H1 (cell line): ENCODE data around the gene KRTAP10-7. TPM values are rescaled to one million over a fixed set of nuclear protein-coding genes. Genes with fewer than 3 reads are reported as not detected.

ENCODE experiments used
- CTCF ChIA-PET: fragments of 300-600 bp; sonication (Branson Sonifier 250); formaldehyde crosslinking; loops from one replicate; lab custom pipeline; 2021; ENCODE audit not compliant: partially characterized antibody; lab: Charles Lee
- POLR2A ChIA-PET: fragments of 300-600 bp; sonication (Branson Sonifier 250); formaldehyde crosslinking; loops from one replicate; lab custom pipeline; 2021; ENCODE audit warnings: inconsistent platforms; ENCODE audit not compliant: partially characterized antibody; lab: Charles Lee
- DNase-seq, 2 experiments: peaks; one replicate each; pipeline versions ENCODE4 v3.0.0 to v3.0.0-alpha.2; 2010 to 2022; ENCODE audit warnings: low spot score in 2 of 2, low read depth in 1 of 2, mixed read lengths in 1 of 2
- FAIRE-seq: peaks from 2 replicates; lab custom pipeline; 2011; peaks lifted over from hg19 to GRCh38; lab: Jason Lieb, UNC
- H2AFZ ChIP-seq: 2 replicates; pipeline ENCODE4 v1.8.1; 2012; ENCODE audit warnings: low read length, inconsistent platforms
- H2AK5ac ChIP-seq: 2 replicates; pipeline ENCODE4 v1.6.1; 2013; ENCODE audit warnings: low read depth, low read length
- H2BK120ac ChIP-seq: replicated peaks from 2 replicates; pipeline ENCODE3; 2013; ENCODE audit warnings: low read depth, low read length, inconsistent platforms
- H2BK12ac ChIP-seq: 2 replicates; pipeline ENCODE4 v1.6.1; 2013; ENCODE audit warnings: low read depth, low read length
- H2BK15ac ChIP-seq: 2 replicates; pipeline ENCODE4 v1.6.1; 2013; ENCODE audit warnings: low read length
- H2BK20ac ChIP-seq: 2 replicates; pipeline ENCODE4 v1.6.1; 2013; ENCODE audit warnings: low read length
- H2BK5ac ChIP-seq: 2 replicates; pipeline ENCODE4 v1.6.1; 2013; ENCODE audit warnings: low read depth, low read length
- H3K14ac ChIP-seq: 2 replicates; pipeline ENCODE4 v1.6.1; 2013; ENCODE audit warnings: inconsistent platforms; ENCODE audit not compliant: insufficient read length
- H3K18ac ChIP-seq: 2 replicates; pipeline ENCODE4 v1.6.1; 2013; ENCODE audit warnings: low read length; ENCODE audit errors: extremely low read depth
- H3K23ac ChIP-seq: 2 replicates; pipeline ENCODE4 v1.6.1; 2013; ENCODE audit warnings: inconsistent platforms; ENCODE audit not compliant: insufficient read length
- H3K23me2 ChIP-seq: 2 replicates; pipeline ENCODE4 v1.6.1; 2013; ENCODE audit warnings: low read depth, low read length
- H3K27ac ChIP-seq: 2 replicates; pipeline ENCODE4 v1.6.1; 2011; ENCODE audit warnings: low read depth, low read length, inconsistent platforms
- H3K27me3 ChIP-seq, 4 experiments: replicated peaks in 1 of 4; 1 replicate in 1 of 4; 2 replicates in 3 of 4; pipeline versions ENCODE4 v1.6.1 to v1.8.1; 2011 to 2013; ENCODE audit warnings: low read length in 3 of 4, mild to moderate bottlenecking in 3 of 4, inconsistent platforms in 2 of 4, mixed read lengths in 2 of 4, moderate library complexity in 1 of 4; ENCODE audit not compliant: control insufficient read depth in 3 of 4, insufficient read depth in 3 of 4; ENCODE audit errors: extremely low read depth in 1 of 4
- H3K36me3 ChIP-seq, 4 experiments: 2 replicates each; pipeline versions ENCODE4 v1.6.1 to v1.8.1; 2011 to 2013; ENCODE audit warnings: mild to moderate bottlenecking in 4 of 4, low read length in 3 of 4, moderate library complexity in 2 of 4, control low read depth in 1 of 4, inconsistent platforms in 1 of 4; ENCODE audit not compliant: insufficient read depth in 4 of 4, control insufficient read depth in 2 of 4
- H3K4ac ChIP-seq: replicated peaks from 2 replicates; pipeline ENCODE3; 2013; ENCODE audit warnings: low read length, low read depth, mixed read lengths, inconsistent platforms; ENCODE audit not compliant: insufficient read length
- H3K4me1 ChIP-seq, 4 experiments: replicated peaks in 1 of 4; 1 replicate in 1 of 4; 2 replicates in 3 of 4; pipeline versions ENCODE4 v1.6.1 to v1.8.1; 2011 to 2013; ENCODE audit warnings: low read length in 3 of 4, inconsistent platforms in 2 of 4, mixed read lengths in 1 of 4; ENCODE audit not compliant: insufficient read depth in 4 of 4, control insufficient read depth in 3 of 4
- H3K4me2 ChIP-seq, 2 experiments: 2 replicates each; pipeline versions ENCODE4 v1.6.1 to v1.8.1; 2011 to 2013; ENCODE audit warnings: low read depth in 2 of 2, low read length in 2 of 2, control low read depth in 1 of 2, inconsistent platforms in 1 of 2, mild to moderate bottlenecking in 1 of 2; ENCODE audit not compliant: insufficient read depth in 1 of 2
- H3K4me3 ChIP-seq, 4 experiments: fragments of 200-600, 300-600 bp in 1 of 4; sonication (generic), shearing (Covaris generic), sonication (Bioruptor Twin) in 1 of 4; 2 replicates each; pipeline versions ENCODE4 v1.5.1 to v1.8.1; 2011 to 2016; ENCODE audit warnings: low read length in 4 of 4, low read depth in 3 of 4, control low read depth in 2 of 4, inconsistent platforms in 2 of 4, mild to moderate bottlenecking in 2 of 4, mixed read lengths in 1 of 4, moderate library complexity in 1 of 4; ENCODE audit not compliant: insufficient read depth in 2 of 4; ENCODE audit errors: extremely low read depth in 1 of 4
- H3K56ac ChIP-seq: replicated peaks from 2 replicates; pipeline ENCODE3; 2013; ENCODE audit warnings: low read depth, mild to moderate bottlenecking, mixed read lengths, low read length, inconsistent platforms; ENCODE audit not compliant: insufficient read length
- H3K79me1 ChIP-seq: 2 replicates; pipeline ENCODE4 v1.6.1; 2013; ENCODE audit warnings: low read depth, low read length, control low read depth
- H3K79me2 ChIP-seq, 2 experiments: 2 replicates each; pipeline versions ENCODE4 v1.6.1 to v1.8.1; 2012 to 2013; ENCODE audit warnings: low read length in 2 of 2, mild to moderate bottlenecking in 2 of 2, inconsistent platforms in 1 of 2; ENCODE audit not compliant: insufficient read depth in 2 of 2, control insufficient read depth in 1 of 2
- H3K9ac ChIP-seq, 4 experiments: replicated peaks in 1 of 4; 1 replicate in 1 of 4; 2 replicates in 3 of 4; pipeline versions ENCODE4 v1.6.1 to v1.8.1; 2011 to 2013; ENCODE audit warnings: low read depth in 3 of 4, low read length in 3 of 4, control low read depth in 2 of 4, mild to moderate bottlenecking in 2 of 4, moderate library complexity in 2 of 4, inconsistent platforms in 1 of 4; ENCODE audit errors: extremely low read depth in 1 of 4
- H3K9me3 ChIP-seq, 2 experiments: 2 replicates each; pipeline versions ENCODE4 v1.6.1 to v1.8.1; 2012 to 2013; ENCODE audit warnings: mild to moderate bottlenecking in 2 of 2, moderate library complexity in 2 of 2, control low read depth in 1 of 2, inconsistent platforms in 1 of 2, low read depth in 1 of 2, low read length in 1 of 2, mixed read lengths in 1 of 2; ENCODE audit not compliant: insufficient read depth in 2 of 2
- H4K20me1 ChIP-seq, 2 experiments: replicated peaks in 1 of 2; 2 replicates each; pipeline versions ENCODE3 to v1.8.1; 2011 to 2013; ENCODE audit warnings: inconsistent platforms in 2 of 2, low read length in 2 of 2, mild to moderate bottlenecking in 1 of 2; ENCODE audit not compliant: insufficient read depth in 2 of 2, control insufficient read depth in 1 of 2
- H4K5ac ChIP-seq: 2 replicates; pipeline ENCODE4 v1.6.1; 2013; ENCODE audit warnings: low read length, low read depth, mixed read lengths, inconsistent platforms; ENCODE audit not compliant: insufficient read length
- H4K8ac ChIP-seq: 2 replicates; pipeline ENCODE4 v1.8.0; 2013; ENCODE audit warnings: mild to moderate bottlenecking, moderate library complexity, low read length, inconsistent platforms; ENCODE audit not compliant: insufficient read depth; ENCODE audit errors: extremely low read depth
- H4K91ac ChIP-seq: replicated peaks from 2 replicates; pipeline ENCODE3; 2013; ENCODE audit warnings: low read length, mixed read lengths, inconsistent platforms; ENCODE audit not compliant: insufficient read length
- CEBPB ChIP-seq: IDR thresholded peaks from 2 replicates; pipeline ENCODE4 v1.6.1; 2012; ENCODE audit warnings: low read depth, low read length
- GTF2F1 ChIP-seq: IDR thresholded peaks from 2 replicates; pipeline ENCODE4 v1.6.1; 2012; ENCODE audit warnings: low read depth, low read length, improper control_type of control experiment, borderline replicate concordance
- HDAC6 ChIP-seq: IDR thresholded peaks from one replicate; pipeline ENCODE4 v1.7.1; 2012; ENCODE audit warnings: low read depth, mild to moderate bottlenecking, inconsistent platforms, low read length, moderate library complexity
- NANOG ChIP-seq: IDR thresholded peaks from 2 replicates; pipeline ENCODE4 v1.6.1; 2011; ENCODE audit warnings: low read length, low read depth, mild to moderate bottlenecking, inconsistent platforms; ENCODE audit not compliant: insufficient read depth, poor library complexity, severe bottlenecking
- RAD21 ChIP-seq, 2 experiments: IDR thresholded peaks in 1 of 2; conservative IDR thresholded peaks in 1 of 2; 2 replicates each; pipeline ENCODE4 v1.6.1; 2011; ENCODE audit warnings: low read depth in 2 of 2, low read length in 2 of 2, improper control_type of control experiment in 1 of 2, inconsistent platforms in 1 of 2, mild to moderate bottlenecking in 1 of 2, moderate library complexity in 1 of 2
- RNF2 ChIP-seq: fragments of 200-900, 300-1000 bp; sonication (generic); IDR thresholded peaks from 2 replicates; pipeline ENCODE4 v1.7.1; 2016; ENCODE audit warnings: borderline replicate concordance, low read depth, mild to moderate bottlenecking, antibody characterized with exemption, low read length; ENCODE audit not compliant: poor library complexity, severe bottlenecking; ENCODE audit errors: missing control alignments
- WGBS, 2 experiments: shearing (Covaris generic) in 1 of 2; methylation state at CpG; one replicate each; pipeline versions ENCODE4 v1.1.6 to v1.1.7; 2013 to 2015; ENCODE audit warnings: low lambda C conversion rate in 2 of 2, mixed read lengths in 2 of 2, inconsistent platforms in 1 of 2, low coverage in 1 of 2, missing lambda C conversion rate in 1 of 2; ENCODE audit not compliant: insufficient replicate concordance in 2 of 2, insufficient coverage in 1 of 2, insufficient read length in 1 of 2; ENCODE audit errors: extremely low coverage in 1 of 2, missing lambda C conversion rate in 1 of 2; 5-methylcytosine and 5-hydroxymethylcytosine counted together
- polyA plus RNA-seq, 7 experiments: library from polyadenylated mRNA; depleted of rRNA in 3 of 7; stranded (reverse) in 5 of 7; unstranded in 2 of 7; fragments of >200 nt in 5 of 7; fragments of 200-250 nt in 2 of 7; gene quantifications; 1 replicate in 5 of 7; 2 replicates in 1 of 7; 4 replicates in 1 of 7; pipeline versions ENCODE4 v1.2.1 to v1.2.3, GENCODE V29; 2011 to 2013; ENCODE audit warnings: missing spikeins in 2 of 7, mixed read lengths in 2 of 7
- total RNA-seq: library from RNA; stranded (reverse); fragmentation: NEBNext Ultra II Directional; extraction: Animal tissue kit (Norgen Biotek cat#: 25700); gene quantifications from 2 replicates; pipeline ENCODE4 v1.2.1, GENCODE V29; 2021

Gene KRTAP10-7
- total and polyA plus RNA-seq, 2 of the 8 experiments (the other 6 are each of a cell fraction or from before 2014, with no cell fraction given): not detected

- Histone ChIP-seq H3K23me2 (no peaks in the 10 kb centered on the region), H2BK5ac (peak within 1 kb of the TSS; percentile 9; the same call in 1 of the 2 replicates), H3K4me1 (no peaks in the 10 kb centered on the region; a peak in 1 of 7 replicates), H2BK15ac (0 out of 2 replicates have a peak within 1 kb of the TSS, but pooled peaks have one; percentile 40), H3K56ac (no peak within 1 kb of the TSS), H4K8ac (no peak within 1 kb of the TSS; the same call in 1 of the 2 replicates), H3K14ac (no peak within 1 kb of the TSS), H3K4me3 (no peak within 1 kb of the TSS), H2AK5ac (no peak within 1 kb of the TSS), H3K27ac (no peak within 1 kb of the TSS), H3K36me3 (no peaks in the 10 kb centered on the region), H2BK120ac (no peak within 1 kb of the TSS), H3K23ac (no peak within 1 kb of the TSS), H2BK12ac (no peak within 1 kb of the TSS), H3K79me2 (no peaks in the 10 kb centered on the region), H3K27me3 (no peaks in the 10 kb centered on the region), H3K79me1 (no peaks in the 10 kb centered on the region), H4K5ac (no peak within 1 kb of the TSS), H3K4ac (no peak within 1 kb of the TSS), H2AFZ (no peak within 1 kb of the TSS), H3K9ac (no peak within 1 kb of the TSS), H3K9me3 (peaks cover 3 to 10% of the 10 kb centered on the region in 2 experiments; a peak in 3 of 4 replicates), H3K4me2 (no peak within 1 kb of the TSS), H2BK20ac (no peak within 1 kb of the TSS), H4K20me1 (peaks cover 0 to 3% of the 10 kb centered on the region in 2 experiments), H3K18ac (no peak within 1 kb of the TSS), H4K91ac (peak within 1 kb of the TSS; percentile 54)
- POLR2A ChIA-PET: no interaction called here
- TF ChIP-seq RAD21 (IDR thresholded peaks at IDR 0.05 in 1 of 2, conservative IDR thresholded peaks at IDR 0.05 in 1 of 2; ENCODE audit: low read depth in 2 of 2, low read length in 2 of 2) (no peak), GTF2F1 (no peak), NANOG (no peak), CEBPB (no peak), HDAC6 (no peak), RNF2 (no peak)
- no peak for DNase-seq
- WGBS, 2 experiments: 86% methylated on average over 9 of the region's 21 CpGs; no CpG with 5 or more reads in 1 of the 2 experiments
- FAIRE-seq: no peak
- CTCF ChIA-PET: no interaction called here
Observed at GRCh38 chr21:44637018-44637850, 36.8 kb downstream of the KRTAP10-7 start, which contains the start of gene KRTAP10-10. Gene KRTAP10-10, plus strand, starts transcription at chr21:44637356. Its CDS starts 62 bp downstream, at chr21:44637418.
